GM12865 (cell line): Measurements from ENCODE around the gene PMF1.

Source experiments
- DNase-seq: peaks from one replicate; pipeline ENCODE4 v3.0.0; 2010; ENCODE audit warnings: low read depth
- H3K4me3 ChIP-seq: 2 replicates; pipeline ENCODE4 v1.5.1; 2011; ENCODE audit warnings: mild to moderate bottlenecking, low read depth, low read length, control low read depth
- CTCF ChIP-seq: IDR thresholded peaks from 2 replicates; pipeline ENCODE4 v1.5.1; 2011; ENCODE audit warnings: low read length, control low read depth, low read depth, inconsistent platforms; ENCODE audit not compliant: insufficient read depth; ENCODE audit errors: missing control alignments

The PMF1 gene

GRCh38 chr1:156282479-156283222 is 69.8 kb downstream of the PMF1 start, which contains the start of gene SMG5:
Gene SMG5 (minus strand): TSS chr1:156282825. CDS start chr1:156282680, 145 bp downstream.
- peak within 1 kb of the TSS; percentile 76 for H3K4me3 ChIP-seq
- TF ChIP-seq CTCF: no peak
- peak; percentile 99 for DNase-seq

- TF ChIP-seq CTCF: no peak
- DNase-seq: no peak
- peak overlapping the region; percentile 76 for H3K4me3 ChIP-seq
Observed at GRCh38 chr1:156283521-156283920, 70.7 kb downstream of the PMF1 start.

- DNase-seq: no peak
- no peak for TF ChIP-seq CTCF
- H3K4me3 ChIP-seq: peak within 1 kb of the TSS; percentile 76
Observed at GRCh38 chr1:156284112-156284511, 71.3 kb downstream of the PMF1 start, which contains the start of gene TMEM79. Gene TMEM79 (plus strand): TSS chr1:156284325. CDS start chr1:156285227, 902 bp downstream.

- TF ChIP-seq CTCF: no peak
- H3K4me3 ChIP-seq: no peak overlapping the region
- DNase-seq: no peak
Observed at GRCh38 chr1:156284757-156285156, 72.0 kb downstream of the PMF1 start.

- no peak for DNase-seq
- H3K4me3 ChIP-seq: no peak overlapping the region
- TF ChIP-seq CTCF: no peak
Observed at GRCh38 chr1:156285437-156285836, 72.6 kb downstream of the PMF1 start.

- H3K4me3 ChIP-seq: no peak overlapping the region
- TF ChIP-seq CTCF: no peak
- DNase-seq: no peak
Observed at GRCh38 chr1:156286061-156286460, 73.3 kb downstream of the PMF1 start.
